Left renal cortex interstitium (tissue), 4 donors: ENCODE measurements around the gene IGSF8. TPM values are rescaled to one million over a fixed set of nuclear protein-coding genes. Genes with fewer than 3 reads are reported as not detected.

ENCODE experiments used
- DNase-seq, 4 donors: peaks; one replicate each; pipeline ENCODE4 v3.0.0-alpha.2; 2013; ENCODE audit warnings: low read depth in 4 of 4, low spot score in 2 of 4, missing footprints in 1 of 4
- polyA plus RNA-seq, 4 donors: library from polyadenylated mRNA; unstranded; fragments of 120-200 nt; gene quantifications; one replicate each; pipeline ENCODE4 v1.2.1, GENCODE V29; 2013; ENCODE audit not compliant: insufficient read length in 4 of 4

The IGSF8 gene
- polyA plus RNA-seq, 4 donors = 26.9 to 43.7 (median 38.6) TPM

DNA sequence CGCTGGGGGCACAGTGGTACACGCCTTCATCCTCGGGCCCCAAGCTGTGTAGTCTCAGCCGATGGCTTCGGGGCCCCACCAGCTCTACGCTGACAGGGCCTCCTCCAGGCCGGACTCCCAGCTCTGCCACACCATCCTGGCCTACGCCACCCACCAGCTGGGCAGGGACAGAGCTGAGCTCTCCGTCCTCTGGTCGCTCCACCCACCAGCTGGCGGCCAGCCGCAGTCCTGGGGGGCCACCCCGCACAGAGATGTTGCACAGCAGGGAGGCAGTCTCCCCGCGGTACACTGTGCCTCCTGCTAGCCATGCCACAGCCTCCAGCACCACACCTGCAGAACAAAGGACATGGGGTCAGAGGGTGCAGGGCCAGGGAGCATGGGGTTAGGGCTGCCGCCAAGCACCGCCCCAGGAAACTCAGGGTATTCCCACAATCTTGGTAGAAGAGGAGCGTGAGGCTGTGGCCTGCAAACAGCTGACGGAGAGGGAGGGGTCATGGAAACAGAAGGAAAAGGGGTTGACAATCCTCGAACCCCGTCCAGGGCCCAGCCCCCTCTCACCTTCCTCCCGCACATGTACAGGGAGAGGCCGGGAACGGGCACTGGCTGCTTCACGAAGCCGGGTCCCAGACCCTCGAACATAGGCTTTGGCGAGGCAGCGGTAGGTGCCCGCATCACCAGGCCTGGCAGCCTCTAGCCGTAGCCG, 5.9 kb downstream of the IGSF8 start:
- no peak for DNase-seq

DNA sequence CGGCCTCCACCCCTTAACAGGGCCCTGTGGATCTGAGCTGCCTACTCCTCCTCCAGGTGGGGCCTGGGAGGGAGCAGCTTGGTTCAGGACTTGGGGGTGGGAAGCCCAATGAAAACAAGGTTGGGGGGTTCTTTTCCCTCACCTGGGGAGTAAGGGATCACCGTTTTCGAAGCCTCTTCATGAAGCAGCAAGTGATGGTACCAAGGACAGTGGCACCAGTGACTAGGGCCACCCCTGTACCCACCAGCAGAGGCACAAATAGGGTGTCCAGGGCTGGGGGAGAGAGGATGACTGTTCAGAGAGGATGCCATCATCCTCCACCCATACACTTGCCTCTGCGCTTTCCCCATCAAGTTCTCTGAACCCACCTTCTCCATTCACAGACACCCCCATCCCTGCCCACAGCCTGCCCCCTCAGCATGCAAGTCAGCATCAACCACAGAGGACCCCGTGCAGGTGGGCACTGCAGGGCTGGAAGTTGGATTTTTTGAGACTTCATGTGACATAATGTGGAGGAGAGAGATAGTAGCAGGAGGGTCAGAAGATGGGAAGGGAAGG, 6.7 kb downstream of the IGSF8 start:
- DNase-seq = no peak

DNA sequence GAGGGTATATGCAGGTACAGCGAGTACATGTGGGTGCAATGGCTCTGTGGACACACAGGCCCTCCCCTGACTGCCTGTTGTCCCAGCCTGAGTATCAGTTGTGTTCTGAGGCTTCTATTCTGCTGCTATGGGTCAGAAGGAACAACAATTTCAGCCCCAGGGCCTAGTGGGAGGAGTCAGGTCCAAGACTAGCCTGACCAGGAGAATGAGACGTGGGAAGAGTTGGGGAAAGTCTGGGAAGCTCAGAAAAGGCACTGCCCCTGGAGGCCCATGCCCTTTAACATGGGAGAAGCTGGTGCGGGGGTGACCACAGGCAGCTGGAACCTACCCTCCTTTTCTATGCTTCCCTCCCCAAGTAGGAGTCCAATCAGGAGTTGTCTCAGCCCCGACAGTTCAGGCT, 7.7 kb downstream of the IGSF8 start:
- no peak for DNase-seq

DNA sequence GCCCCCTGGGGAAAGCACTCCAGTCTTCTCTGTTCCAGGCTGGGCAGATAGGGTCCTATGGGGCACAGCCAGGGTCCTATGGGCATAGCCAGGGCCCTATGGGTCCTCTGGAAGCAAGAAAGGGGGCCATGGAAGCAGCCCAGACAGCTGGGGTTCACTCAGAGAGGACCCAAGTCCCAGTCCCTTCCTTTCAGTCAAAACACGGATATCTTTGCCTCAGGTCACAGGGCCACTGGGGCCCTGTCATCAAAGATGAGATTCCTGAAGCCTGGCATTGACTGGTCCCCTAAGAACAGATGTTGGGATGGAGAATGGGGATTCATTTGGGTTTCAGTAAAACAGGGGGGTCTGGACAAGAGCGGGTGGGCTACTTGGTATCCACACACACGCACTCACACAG, 8.5 kb downstream of the IGSF8 start:
- no peak for DNase-seq

DNA sequence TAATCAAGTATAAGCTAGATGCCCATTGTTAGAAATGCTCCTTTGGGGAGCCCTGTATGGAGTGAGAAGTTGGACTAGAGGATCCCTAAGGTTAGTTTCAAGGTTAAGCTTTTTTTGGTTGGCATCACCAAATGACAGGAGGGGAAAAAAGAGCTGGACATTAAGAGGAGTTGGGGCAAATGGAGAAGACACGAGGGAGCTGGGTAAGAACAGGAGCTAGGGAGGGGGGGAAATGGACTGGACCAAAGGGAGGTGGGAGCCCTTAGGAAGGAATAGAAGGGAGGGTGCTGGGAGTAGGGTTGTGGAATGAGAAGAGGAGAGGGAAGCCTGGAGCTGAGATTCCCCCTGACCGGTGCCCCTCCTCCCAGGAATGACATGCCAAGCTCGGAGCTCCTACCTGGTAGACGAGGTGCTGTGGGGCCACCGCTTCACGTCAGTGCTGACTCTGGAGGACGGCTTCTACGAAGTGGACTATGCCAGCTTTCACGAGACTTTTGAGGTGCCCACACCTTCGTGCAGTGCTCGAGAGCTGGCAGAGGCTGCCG, 11.2 kb downstream of the IGSF8 start:
- DNase-seq = no peak

DNA sequence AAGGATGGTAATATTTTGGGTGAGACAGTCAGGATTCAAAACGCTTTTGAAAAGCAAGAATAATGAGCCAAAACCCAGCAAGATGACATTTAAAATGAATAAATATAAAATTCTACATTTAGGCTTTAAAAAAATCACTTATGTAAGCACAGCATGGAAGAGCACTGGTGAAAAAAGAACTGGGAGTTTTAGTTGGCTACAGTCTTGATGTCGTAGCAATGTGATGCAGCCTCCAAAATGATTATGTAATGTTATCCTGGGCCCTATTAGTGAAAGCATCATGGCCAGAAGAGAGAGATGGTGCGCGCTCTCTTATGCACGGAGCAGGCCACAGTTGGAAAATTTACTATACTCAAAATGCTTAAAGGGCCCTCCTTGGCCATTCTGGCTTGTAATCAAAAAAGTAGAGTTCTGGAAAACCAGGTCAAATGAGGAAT, 11.9 kb downstream of the IGSF8 start:
- DNase-seq = no peak

DNA sequence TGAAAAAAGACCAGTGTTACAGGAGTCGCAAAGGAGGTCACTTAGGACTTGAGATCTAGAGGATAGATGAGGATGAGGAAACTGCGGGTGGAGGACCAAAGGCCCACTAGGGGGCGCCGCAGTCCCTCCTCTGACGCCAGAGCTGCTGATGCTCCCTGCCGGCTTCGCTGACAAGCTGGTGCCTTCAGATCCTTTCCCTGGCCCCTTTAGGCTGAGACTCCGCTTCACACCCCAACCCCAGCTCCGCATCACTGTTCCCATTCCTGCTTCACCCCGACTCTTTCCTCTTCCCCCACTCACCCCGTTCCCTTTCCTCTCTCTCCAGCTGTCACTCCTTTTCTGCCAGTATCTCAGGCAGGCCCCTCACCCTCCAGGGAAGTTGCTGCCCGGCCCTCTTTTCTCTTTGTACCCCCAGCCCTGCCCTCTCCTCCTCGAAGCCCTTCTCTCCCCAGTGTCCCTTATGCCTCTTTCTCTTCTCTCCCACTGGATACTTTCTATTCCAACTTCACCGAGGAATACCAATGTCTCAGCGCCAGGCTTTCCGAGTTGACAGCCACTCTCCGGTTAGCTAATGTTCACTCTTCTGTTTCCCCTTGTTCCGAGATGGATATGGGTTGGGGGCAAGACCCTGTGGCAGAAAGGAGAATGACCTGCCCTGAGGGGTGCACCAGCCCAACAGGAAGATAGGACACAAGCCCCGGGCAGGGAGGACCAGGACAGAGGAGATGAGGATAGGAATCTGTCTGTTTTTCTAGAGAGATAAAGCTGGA, 12.5 kb downstream of the IGSF8 start:
- DNase-seq = no peak

DNA sequence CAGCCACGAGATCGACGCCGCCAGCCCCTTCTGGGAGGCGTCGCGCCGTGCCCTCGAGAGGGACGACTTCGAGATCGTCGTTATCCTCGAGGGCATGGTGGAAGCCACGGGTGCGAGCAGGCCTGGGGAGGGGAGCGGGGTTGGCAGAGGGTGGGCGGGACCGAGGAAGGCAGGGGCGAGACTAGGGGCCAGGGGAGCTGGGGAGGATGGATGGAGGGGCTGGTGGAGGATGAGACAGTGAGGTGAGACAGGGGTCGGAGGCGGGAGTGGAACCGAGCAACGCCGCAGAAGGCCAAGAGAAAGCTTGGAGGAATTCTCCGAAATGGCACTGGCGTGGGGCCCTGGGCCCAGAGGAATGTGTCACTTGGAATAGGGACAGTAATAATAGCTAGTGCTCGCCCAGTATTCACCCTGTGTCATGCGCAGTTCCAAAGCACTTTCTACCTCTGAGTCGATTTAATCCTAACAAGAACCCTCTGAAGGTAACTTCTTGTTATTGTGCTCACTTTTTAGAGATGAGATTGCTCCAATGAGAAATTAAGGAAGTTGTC, 13.6 kb downstream of the IGSF8 start:
- no peak for DNase-seq

DNA sequence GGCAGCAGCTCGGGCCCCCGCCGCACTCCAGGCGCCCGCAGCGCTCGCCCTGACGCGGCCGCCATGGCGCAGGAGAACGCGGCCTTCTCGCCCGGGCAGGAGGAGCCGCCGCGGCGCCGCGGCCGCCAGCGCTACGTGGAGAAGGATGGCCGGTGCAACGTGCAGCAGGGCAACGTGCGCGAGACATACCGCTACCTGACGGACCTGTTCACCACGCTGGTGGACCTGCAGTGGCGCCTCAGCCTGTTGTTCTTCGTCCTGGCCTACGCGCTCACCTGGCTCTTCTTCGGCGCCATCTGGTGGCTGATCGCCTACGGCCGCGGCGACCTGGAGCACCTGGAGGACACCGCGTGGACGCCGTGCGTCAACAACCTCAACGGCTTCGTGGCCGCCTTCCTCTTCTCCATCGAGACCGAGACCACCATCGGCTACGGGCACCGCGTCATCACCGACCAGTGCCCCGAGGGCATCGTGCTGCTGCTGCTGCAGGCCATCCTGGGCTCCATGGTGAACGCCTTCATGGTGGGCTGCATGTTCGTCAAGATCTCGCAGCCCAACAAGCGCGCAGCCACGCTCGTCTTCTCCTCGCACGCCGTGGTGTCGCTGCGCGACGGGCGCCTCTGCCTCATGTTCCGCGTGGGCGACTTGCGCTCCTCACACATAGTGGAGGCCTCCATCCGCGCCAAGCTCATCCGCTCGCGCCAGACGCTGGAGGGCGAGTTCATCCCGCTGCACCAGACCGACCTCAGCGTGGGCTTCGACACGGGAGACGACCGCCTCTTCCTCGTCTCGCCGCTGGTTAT, 14.2 kb downstream of the IGSF8 start:
- DNase-seq = peak in 1 of 4 donors; percentile 63

DNA sequence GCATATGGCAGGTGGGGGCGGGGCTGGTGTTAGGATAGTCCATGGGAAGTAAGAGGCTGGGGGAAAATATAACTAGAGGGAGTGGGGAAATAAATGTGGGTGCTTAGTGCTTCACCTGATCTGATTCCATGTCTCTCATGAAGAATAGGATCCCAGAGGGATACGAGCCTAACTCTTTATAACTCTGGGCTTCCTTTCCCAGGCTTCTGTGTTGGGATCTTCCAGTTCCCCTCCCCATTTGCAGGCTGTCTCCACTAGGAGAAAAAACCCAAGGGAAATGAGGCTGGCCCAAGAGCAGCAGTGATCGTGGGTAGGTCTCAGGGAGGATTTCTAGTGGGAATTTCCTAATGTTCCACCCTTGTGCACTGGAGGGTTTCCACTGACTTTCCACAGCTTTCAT, 15.5 kb downstream of the IGSF8 start:
- DNase-seq = no peak

DNA sequence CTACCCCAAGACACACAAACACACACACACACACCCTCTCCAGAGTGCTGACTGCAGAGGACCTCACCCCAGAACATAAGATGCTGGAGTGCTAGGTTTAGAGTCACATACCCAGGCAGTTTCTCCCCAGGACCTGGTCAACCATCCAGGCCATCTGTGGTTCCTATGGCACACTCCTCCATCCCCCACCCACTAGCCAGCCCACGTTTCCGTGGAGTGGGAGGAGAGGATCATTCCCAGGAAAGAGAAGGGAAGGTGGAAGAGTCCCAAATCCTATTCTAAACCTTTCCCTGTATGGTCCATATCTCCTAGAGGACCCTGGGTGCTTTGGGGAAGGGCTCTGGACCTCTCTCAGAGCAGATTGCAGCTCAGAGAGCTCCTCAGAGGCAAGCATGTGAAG, 15.9 kb downstream of the IGSF8 start:
- no peak for DNase-seq

DNA sequence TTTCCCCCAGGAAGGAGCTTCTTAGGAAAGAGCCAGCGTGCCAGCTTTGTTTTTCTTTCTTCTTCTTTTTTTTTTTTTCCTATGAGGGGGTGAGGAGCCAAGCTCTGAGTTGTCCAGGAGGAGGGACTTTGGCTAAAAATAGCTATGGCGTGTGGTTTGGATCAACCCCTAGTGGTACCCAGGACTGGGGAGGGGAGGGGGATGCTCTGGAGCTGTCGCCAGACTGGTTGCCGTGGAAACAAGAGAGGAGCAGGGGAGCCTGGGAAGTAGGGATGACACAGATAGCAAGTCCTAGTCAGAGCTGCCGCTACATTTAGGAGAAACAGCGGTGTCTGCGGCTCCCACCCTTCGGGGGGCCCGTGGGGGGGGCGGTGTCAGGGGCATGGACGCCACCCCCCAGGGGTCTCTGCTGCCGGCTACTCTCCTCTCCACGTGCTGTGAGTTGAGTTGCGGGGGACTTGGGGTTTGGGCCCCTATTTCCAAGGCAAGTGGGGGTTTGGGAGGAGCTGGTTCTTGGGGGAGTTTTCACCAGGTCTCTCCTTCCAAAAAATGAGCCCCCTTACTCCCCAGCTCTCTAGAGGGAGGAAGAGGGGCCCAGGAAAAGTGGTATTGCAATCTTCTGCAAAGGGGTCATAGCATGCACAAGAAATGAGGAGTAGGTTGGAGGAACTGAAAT, 17.0 kb downstream of the IGSF8 start, which contains the start of gene KCNJ9:
KCNJ9 (plus strand) TSS at position 278 of the 676 bp plus-strand sequence. CDS start 2,493 bp downstream, outside the sequence.
- no peak for DNase-seq

DNA sequence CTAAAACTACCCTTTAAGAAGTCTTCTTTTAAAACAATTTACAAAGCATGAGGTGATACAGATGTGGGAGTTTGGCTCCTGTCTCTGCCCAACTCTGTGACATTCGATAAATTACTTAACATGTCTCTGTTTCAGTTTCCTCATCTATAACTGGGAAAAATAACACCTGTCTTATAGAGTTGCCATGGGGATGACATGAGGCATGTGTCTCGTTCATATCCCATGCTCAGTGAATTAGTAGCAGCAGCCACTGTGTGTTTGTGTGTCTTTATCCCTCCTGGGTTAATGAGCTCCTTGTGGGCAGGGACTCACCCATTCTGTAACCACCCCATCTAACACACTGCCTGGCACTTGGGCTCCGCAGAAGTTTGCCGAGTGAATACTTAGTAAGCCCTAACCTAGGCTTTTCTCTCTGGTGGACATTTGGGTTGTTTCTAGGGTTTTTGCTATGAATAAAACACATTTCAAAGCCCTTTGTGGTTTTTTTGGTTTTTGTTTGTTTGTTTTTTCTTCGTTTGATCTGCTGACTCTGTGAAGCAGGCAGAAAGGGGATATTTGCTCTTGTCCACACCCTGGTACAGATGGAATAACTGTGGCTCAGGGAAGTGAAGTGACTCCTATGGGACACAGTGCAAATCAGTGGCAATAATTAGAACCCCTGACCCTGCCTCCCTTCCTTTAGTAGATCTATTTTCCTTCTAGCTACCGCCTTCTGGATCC, 17.9 kb downstream of the IGSF8 start:
- no peak for DNase-seq

DNA sequence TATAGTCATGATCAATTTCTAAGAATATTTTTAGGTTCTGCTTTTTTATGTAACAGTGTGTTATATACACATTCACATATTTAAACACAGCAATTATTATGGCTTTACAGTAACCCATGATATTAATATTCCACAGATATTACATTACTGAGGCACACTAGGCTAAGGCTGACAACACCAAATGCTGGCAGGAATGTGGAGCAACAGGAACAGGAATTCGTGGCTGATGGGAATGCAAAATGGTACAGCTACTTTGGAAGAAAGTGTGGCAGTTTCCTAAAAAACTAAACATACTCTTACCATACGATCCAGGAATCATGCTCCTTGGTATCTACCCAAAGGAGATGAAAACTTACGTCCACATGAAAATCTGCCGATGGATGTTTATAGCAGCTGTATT, 19.0 kb downstream of the IGSF8 start:
- no peak for DNase-seq

DNA sequence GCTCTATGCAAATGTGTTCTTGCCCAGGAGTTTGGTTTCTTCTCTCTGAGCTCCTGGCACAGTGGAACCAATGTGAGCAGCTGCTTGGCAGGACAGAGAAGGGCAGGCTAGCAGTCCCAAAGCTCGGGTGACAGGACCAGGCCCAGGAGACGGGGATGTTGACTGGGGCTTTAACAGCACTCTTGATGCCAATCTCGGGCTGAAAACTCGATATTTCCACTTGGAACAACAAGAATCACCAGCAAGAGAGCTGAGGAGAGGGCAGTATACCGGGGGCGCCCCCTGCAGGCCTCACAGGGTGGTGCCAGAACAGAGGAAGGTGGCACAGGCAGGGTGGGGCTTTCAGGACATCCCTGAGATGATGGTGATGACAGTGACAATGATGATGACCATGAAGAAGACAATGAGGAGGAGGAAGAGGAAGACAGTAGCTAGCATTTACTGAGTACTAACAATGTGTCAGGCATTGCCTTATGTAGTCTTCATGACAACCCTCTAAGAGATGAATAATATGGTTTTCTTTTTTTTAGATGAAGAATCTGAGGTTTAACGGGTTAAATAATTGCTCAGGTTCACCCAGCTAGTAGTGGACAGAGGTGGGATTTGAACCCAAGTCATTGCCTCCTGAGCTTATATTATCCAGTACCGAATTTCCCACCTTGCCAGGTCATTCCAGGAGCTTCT, 19.8 kb downstream of the IGSF8 start:
- DNase-seq = no peak

DNA sequence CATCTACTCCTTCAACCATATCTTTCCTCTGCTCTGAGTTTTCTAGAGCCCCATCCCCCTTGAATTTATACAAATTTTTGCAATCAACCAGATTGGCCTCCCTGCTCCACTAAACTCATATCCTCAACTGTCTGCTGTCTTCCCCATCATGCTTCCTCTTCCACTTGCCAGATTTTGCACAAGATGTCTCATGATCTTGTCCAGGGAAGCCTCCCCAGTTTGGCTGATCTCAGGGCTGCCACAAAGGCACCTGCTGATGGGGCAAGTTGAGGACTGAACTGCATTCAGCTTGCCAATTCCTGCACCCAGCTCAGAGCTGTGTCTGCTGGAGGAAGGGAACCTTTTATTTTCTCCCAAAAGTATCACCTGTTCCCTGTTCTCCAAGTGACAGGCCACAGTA, 20.9 kb downstream of the IGSF8 start:
- no peak for DNase-seq

DNA sequence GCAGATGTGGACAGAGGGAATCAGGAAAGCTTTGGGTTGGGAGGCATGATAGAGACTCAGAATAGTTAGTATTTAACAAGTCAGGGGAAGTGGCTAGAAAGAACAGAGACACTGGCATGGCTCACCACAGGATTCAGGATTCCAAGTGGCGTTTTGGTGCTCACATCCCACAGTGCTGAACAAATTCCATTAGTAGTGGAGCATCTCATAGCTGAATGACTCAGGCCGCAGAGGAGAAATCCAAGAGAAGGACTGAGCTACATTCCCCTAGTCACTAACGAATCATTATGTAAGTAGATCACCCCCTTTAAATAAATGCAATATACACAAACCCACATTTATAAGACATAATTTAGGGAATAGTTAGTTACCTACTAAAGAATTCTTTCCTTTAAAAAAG, 22.1 kb downstream of the IGSF8 start:
- DNase-seq = no peak

DNA sequence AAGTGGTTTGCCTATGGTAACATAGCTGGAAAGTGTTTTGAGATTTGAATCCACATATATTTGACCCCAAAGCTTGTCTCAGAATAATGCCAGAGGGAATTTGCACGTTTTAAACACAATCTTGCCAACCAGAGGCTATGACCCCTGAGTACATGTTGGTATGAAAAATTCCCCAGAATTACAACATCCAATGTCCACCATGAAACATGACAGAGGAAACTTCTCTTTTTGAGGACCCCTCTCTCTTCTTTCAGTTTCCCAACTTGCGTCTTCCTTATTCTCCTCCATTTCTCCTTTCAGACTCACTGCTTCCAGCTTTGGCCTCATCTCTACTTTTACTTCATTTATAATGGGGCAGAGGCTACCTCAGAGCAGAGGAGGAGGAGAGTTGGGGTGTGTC, 22.6 kb downstream of the IGSF8 start:
- no peak for DNase-seq

DNA sequence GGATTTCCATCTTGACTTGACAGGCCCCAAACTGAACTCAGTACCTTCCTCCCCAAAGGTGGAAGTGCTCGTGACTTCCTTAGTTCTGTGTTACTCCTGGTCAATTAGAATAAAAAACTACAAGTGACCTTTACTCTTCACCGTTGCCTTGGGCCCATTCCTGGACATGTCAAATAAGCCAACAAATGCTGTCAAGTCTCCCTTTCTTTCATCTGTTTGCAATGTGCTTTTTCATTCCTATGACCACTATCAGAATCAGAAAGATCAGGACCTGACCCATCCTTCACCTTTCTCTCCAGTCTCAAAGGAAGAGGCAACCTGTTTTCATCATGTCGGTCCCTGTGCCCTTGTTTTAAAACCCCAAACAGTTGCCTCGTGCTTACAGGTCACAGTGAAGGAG, 23.6 kb downstream of the IGSF8 start:
- DNase-seq = no peak
